Pancreas (tissue), 10 donors: Measurements from ENCODE around the gene LRWD1. TPM values are rescaled to one million over a fixed set of nuclear protein-coding genes. Genes with fewer than 3 reads are reported as not detected.

Source experiments
- ATAC-seq, 4 donors: fragments of 200-7000 bp; cut with Tn5 transposase; one replicate each; pipeline versions ENCODE4 v1.8.0 to v1.9.1; 2020; ENCODE audit warnings: mild to moderate bottlenecking in 4 of 4, moderate library complexity in 4 of 4
- DNase-seq, 6 donors: peaks; one replicate each; pipeline ENCODE4 v3.0.0-alpha.2; 2020
- FAIRE-seq: peaks from 2 replicates; lab custom pipeline; 2012; peaks lifted over from hg19 to GRCh38; lab: Jason Lieb, UNC
- H3K27ac ChIP-seq, 4 donors: fragments of 200-600 bp; sonication (generic); 1 replicate in 3 of 4; 2 replicates in 1 of 4; pipeline versions ENCODE4 v1.5.0 to v1.8.0; 2020
- H3K27me3 ChIP-seq, 4 donors: fragments of 200-600 bp; one replicate each; pipeline ENCODE4 v1.8.0; 2021
- H3K36me3 ChIP-seq, 3 donors: fragments of 200-600 bp; sonication (generic) in 1 of 3; one replicate each; pipeline versions ENCODE4 v1.5.0 to v1.8.0; 2020 to 2021
- H3K4me1 ChIP-seq, 3 donors: fragments of 200-600 bp; one replicate each; pipeline ENCODE4 v1.8.0; 2021
- H3K4me3 ChIP-seq, 4 donors: fragments of 200-600 bp; sonication (generic) in 2 of 4; one replicate each; pipeline versions ENCODE4 v1.5.0 to v1.8.0; 2020 to 2021
- H3K9me3 ChIP-seq, 4 donors: fragments of 200-600 bp; one replicate each; pipeline ENCODE4 v1.8.0; 2021
- CTCF ChIP-seq, 4 donors: fragments of 200-600 bp; sonication (generic) in 3 of 4; IDR thresholded peaks; one replicate each; pipeline versions ENCODE4 v1.5.0 to v1.8.0; 2021; ENCODE audit warnings: antibody characterized with exemption in 4 of 4
- WGBS, 2 donors: extraction: QIAGEN DNeasy Blood & Tissue Kit; methylation state at CpG; one replicate each; pipeline ENCODE4 v1.1.7; 2013; 5-methylcytosine and 5-hydroxymethylcytosine counted together
- intact Hi-C, 3 donors: fragments of 100-400 bp; cut with DNase I; formaldehyde crosslinking; loops; one replicate each; pipeline versions ENCODE4 v1.11.1 to v1.14.2; 2022
- polyA plus RNA-seq, 2 donors: library from polyadenylated mRNA; stranded (reverse); fragments of 200-250 nt; gene quantifications; one replicate each; pipeline ENCODE4 v1.2.3, GENCODE V29; 2013
- total RNA-seq, 6 donors: library from RNA; stranded (reverse); fragmentation: NEBNext Ultra II Directional in 4 of 6; extraction: Animal tissue kit (Norgen Biotek cat#: 25700) in 4 of 6; gene quantifications; one replicate each; pipeline versions ENCODE4 v1.2.1 to v1.2.4, GENCODE V29; 2021 to 2023
- donor health status: healthy with polysubstance abuse.
- donor health status: DM: no; HTN: no; CAD: no; lungs with moderate emphysema.
- donor health status: DM: no; HTN: no; CAD: no.
- donor health status: control.
- donor health status: control.
- donor health status: Bipolar disorder and iron deficiency.
- donor health status: DM: yes; HTN: yes; CAD: no.
- donor health status: DM: no; HTN: no; CAD: no.
- donor health status: DM: no; HTN: no; CAD: no.
- donor health status: DM: yes; HTN: yes; CAD: no.

The LRWD1 gene
- total and polyA plus RNA-seq, 8 donors: 5.1 to 18.4 (median 8.3) TPM

- Histone ChIP-seq H3K36me3 (peaks cover 0 to 19% (median 0%) of the 10 kb centered on the region in 3 donors), H3K27me3 (no peaks in the 10 kb centered on the region), H3K4me1 (no peaks in the 10 kb centered on the region), H3K27ac (no peak overlapping the region), H3K4me3 (no peak overlapping the region), H3K9me3 (no peaks in the 10 kb centered on the region)
- whole genome bisulfite sequencing, 2 donors: 93 to 95% methylated on average over 40 of the region's 40 CpGs
- intact Hi-C loops: no loop called here
- ATAC-seq (no peak), FAIRE-seq (no peak), DNase-seq (no peak)
- no peak for TF ChIP-seq CTCF (IDR thresholded peaks at IDR 0.05)
Observed at GRCh38 chr7:102457352-102457924, 7.3 kb upstream of the LRWD1 start.

GRCh38 chr7:102459221-102459844 lies 5.5 kb upstream of the LRWD1 start:
- intact Hi-C loops: no loop called here
- no peak for ATAC-seq
- no peak overlapping the region for H3K4me3 ChIP-seq
- no peak for FAIRE-seq
- DNase-seq: no peak
- TF ChIP-seq CTCF (IDR thresholded peaks at IDR 0.05): no peak
- peaks cover 0 to 19% (median 0%) of the 10 kb centered on the region in 3 donors for H3K36me3 ChIP-seq
- no peaks in the 10 kb centered on the region for H3K9me3 ChIP-seq
- WGBS, 2 donors: 95 to 96% methylated on average over 24 of the region's 24 CpGs
- no peak overlapping the region for H3K27ac ChIP-seq
- H3K4me1 ChIP-seq: peaks cover 0 to 9% (median 5%) of the 10 kb centered on the region in 3 donors
- no peaks in the 10 kb centered on the region for H3K27me3 ChIP-seq

- no peak overlapping the region for H3K27ac ChIP-seq
- H3K27me3 ChIP-seq: no peaks in the 10 kb centered on the region
- H3K9me3 ChIP-seq: no peaks in the 10 kb centered on the region
- no peak for DNase-seq
- intact Hi-C loops: no loop called here
- no peak for ATAC-seq
- peaks cover 0 to 19% (median 0%) of the 10 kb centered on the region in 3 donors for H3K36me3 ChIP-seq
- 86 to 88% methylated on average over 8 of the region's 8 CpGs for WGBS, 2 donors
- TF ChIP-seq CTCF (IDR thresholded peaks at IDR 0.05): no peak
- H3K4me1 ChIP-seq: peaks cover 0 to 9% (median 6%) of the 10 kb centered on the region in 3 donors
- H3K4me3 ChIP-seq: no peak overlapping the region
- FAIRE-seq: no peak
Observed at GRCh38 chr7:102460467-102460866, 4.3 kb upstream of the LRWD1 start.

- 7 to 10% methylated on average over 23 to 24 of the region's 24 CpGs for WGBS, 2 donors
- peak overlapping the region in 2 of 4 donors; percentile 38 to 71 for H3K27ac ChIP-seq
- H3K36me3 ChIP-seq: no peaks in the 10 kb centered on the region
- H3K4me1 ChIP-seq: peaks cover 0 to 15% (median 11%) of the 10 kb centered on the region in 3 donors
- no peaks in the 10 kb centered on the region for H3K9me3 ChIP-seq
- DNase-seq: peak in 2 of 6 donors; percentile 16 to 38
- H3K4me3 ChIP-seq: peak overlapping the region; percentile 91 to 100 (median 99)
- intact Hi-C loops: no loop called here
- FAIRE-seq: no peak
- ATAC-seq: peak in 3 of 4 donors; percentile 7 to 9 (median 8)
- H3K27me3 ChIP-seq: no peaks in the 10 kb centered on the region
- TF ChIP-seq CTCF (IDR thresholded peaks at IDR 0.05): no peak
Observed at GRCh38 chr7:102463841-102464576, 775 bp upstream of the LRWD1 start.
